Esophagus (tissue), 2 donors: ENCODE measurements around the gene FLT3. TPM values are rescaled to one million over a fixed set of nuclear protein-coding genes. Genes with fewer than 3 reads are reported as not detected.

Experiments
- H3K27ac ChIP-seq, 2 donors: one replicate each; pipeline ENCODE4 v1.5.1; 2013; ENCODE audit warnings: low read depth in 2 of 2, mild to moderate bottlenecking in 2 of 2, inconsistent platforms in 1 of 2, low read length in 1 of 2, moderate library complexity in 1 of 2
- H3K27me3 ChIP-seq, 2 donors: one replicate each; pipeline ENCODE4 v1.6.1; 2013; ENCODE audit warnings: low read length in 2 of 2, control low read depth in 1 of 2, mild to moderate bottlenecking in 1 of 2; ENCODE audit not compliant: insufficient read depth in 2 of 2, control insufficient read depth in 1 of 2
- H3K36me3 ChIP-seq, 2 donors: one replicate each; pipeline ENCODE4 v1.6.1; 2013; ENCODE audit warnings: low read length in 1 of 2; ENCODE audit not compliant: control insufficient read depth in 2 of 2, insufficient read depth in 2 of 2
- H3K4me1 ChIP-seq, 2 donors: one replicate each; pipeline ENCODE4 v1.6.1; 2013; ENCODE audit warnings: low read length in 1 of 2; ENCODE audit not compliant: control insufficient read depth in 2 of 2, insufficient read depth in 2 of 2
- H3K4me3 ChIP-seq, 2 donors: one replicate each; pipeline ENCODE4 v1.5.1; 2013; ENCODE audit warnings: low read length in 2 of 2, mild to moderate bottlenecking in 2 of 2, low read depth in 1 of 2, moderate library complexity in 1 of 2
- H3K9me3 ChIP-seq, 2 donors: one replicate each; pipeline ENCODE4 v1.6.1; 2013; ENCODE audit warnings: mild to moderate bottlenecking in 2 of 2, low read depth in 1 of 2, low read length in 1 of 2, moderate library complexity in 1 of 2; ENCODE audit not compliant: control insufficient read depth in 2 of 2, insufficient read depth in 1 of 2
- WGBS, 2 donors: extraction: QIAGEN DNeasy Blood & Tissue Kit; methylation state at CpG; one replicate each; pipeline ENCODE4 v1.1.7; 2013; 5-methylcytosine and 5-hydroxymethylcytosine counted together
- polyA plus RNA-seq, 2 donors: library from polyadenylated mRNA; stranded (reverse); fragments of 200-250 nt; gene quantifications; one replicate each; pipeline ENCODE4 v1.2.3, GENCODE V29; 2013
- donor health status: healthy with polysubstance abuse.
- donor health status: Bipolar disorder and iron deficiency.

Gene FLT3
- polyA plus RNA-seq, 2 donors = 0.08 to 0.19 TPM

DNA sequence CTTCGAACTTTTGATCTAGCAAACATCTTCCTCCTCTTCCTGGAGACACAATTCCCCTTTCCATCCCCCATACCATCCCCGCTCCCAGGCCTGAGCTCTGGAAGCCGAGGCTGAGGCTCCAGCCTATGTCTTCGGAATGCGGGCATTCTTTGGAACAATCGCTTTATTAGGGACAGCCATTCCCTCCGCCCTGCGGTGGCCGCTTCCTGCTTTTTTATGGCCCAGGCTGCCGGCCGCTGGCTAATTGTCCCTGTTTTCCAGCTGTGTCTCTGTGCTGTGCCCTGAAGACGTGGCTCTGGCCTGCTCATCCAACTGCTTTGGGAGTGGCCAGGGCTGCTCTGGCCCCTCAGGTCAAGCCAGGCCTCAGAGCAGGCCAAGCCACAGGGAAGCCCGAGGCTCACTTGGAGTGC is 129.1 kb downstream of the FLT3 start:
- Histone ChIP-seq H3K4me3 (no peak overlapping the region), H3K4me1 (peaks cover 7 to 8% of the 10 kb centered on the region in 2 donors), H3K9me3 (no peaks in the 10 kb centered on the region), H3K27ac (no peak overlapping the region), H3K36me3 (no peaks in the 10 kb centered on the region), H3K27me3 (peaks cover 12 to 38% of the 10 kb centered on the region in 2 donors)
- 44 to 48% methylated on average over 13 of the region's 13 CpGs for WGBS, 2 donors

DNA sequence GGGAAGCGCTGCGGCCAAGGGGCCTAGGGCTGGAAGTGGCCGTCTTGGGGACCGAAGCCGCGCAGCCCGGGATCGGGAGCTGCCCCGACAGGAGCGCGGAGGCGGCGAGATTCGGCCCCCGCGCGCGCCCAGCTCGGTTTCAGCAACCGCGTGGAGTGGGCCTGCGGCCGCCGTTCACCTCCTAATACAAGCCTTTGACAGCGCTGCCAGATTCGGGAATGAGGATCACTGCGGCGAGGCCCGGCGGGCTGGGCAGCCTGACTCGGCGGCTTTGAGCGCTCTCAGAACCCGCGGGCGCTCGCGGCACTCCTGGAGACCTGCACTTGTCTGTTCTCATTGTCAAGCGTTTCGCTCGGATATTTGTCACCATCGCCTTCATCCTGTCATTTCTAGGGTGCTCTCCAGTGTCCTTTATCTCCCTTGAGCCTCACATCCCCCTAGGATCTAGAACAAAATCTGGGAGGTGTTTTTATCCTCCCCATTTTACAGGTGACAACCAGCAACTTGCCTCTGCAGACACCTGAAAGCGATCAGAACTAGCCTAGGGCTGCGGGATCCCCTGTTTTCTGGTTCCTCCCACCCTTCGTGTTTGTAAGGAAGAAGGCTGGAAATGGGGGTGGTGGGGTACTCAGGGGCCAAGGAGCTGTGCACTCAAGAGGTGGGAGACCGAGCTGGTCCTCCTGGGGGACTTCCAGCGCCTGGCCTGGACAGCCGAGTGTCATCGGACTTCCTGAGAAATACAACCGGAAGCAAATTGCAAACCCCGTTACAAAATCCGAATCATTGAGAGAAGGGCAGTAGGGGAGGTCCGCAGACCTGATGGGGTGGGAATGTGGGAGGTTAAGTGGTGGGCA is 129.8 kb downstream of the FLT3 start:
- peaks cover 8 to 38% of the 10 kb centered on the region in 2 donors for H3K27me3 ChIP-seq
- H3K27ac ChIP-seq = no peak overlapping the region
- peaks cover 5 to 7% of the 10 kb centered on the region in 2 donors for H3K4me1 ChIP-seq
- H3K4me3 ChIP-seq = no peak overlapping the region
- WGBS, 2 donors = 11 to 15% methylated on average over 53 of the region's 53 CpGs
- no peaks in the 10 kb centered on the region for H3K9me3 ChIP-seq
- no peaks in the 10 kb centered on the region for H3K36me3 ChIP-seq

GRCh38 chr13:27969866-27970229 is 130.5 kb downstream of the FLT3 start:
- no peak overlapping the region for H3K27ac ChIP-seq
- H3K36me3 ChIP-seq = no peaks in the 10 kb centered on the region
- H3K27me3 ChIP-seq = peaks cover 7 to 41% of the 10 kb centered on the region in 2 donors
- H3K4me1 ChIP-seq = peaks cover 4 to 7% of the 10 kb centered on the region in 2 donors
- H3K4me3 ChIP-seq = no peak overlapping the region
- 23 to 25% methylated on average over 7 of the region's 7 CpGs for WGBS, 2 donors
- H3K9me3 ChIP-seq = no peaks in the 10 kb centered on the region

GRCh38 chr13:27969082-27969865 is 131.1 kb downstream of the FLT3 start, which contains the start of gene CDX2:
CDX2 (minus strand) TSS chr13:27969315; CDS start chr13:27969006, 309 bp downstream.
- WGBS, 2 donors = 5 to 7% methylated on average over 29 to 34 of the region's 34 CpGs
- Histone ChIP-seq H3K36me3 (no peaks in the 10 kb centered on the region), H3K4me1 (peaks cover 4 to 7% of the 10 kb centered on the region in 2 donors), H3K27me3 (peaks cover 4 to 43% of the 10 kb centered on the region in 2 donors), H3K4me3 (no peak within 1 kb of the TSS), H3K27ac (no peak within 1 kb of the TSS), H3K9me3 (no peaks in the 10 kb centered on the region)

GRCh38 chr13:27968316-27969081 is 131.9 kb downstream of the FLT3 start:
- H3K27me3 ChIP-seq = peaks cover 0 to 41% of the 10 kb centered on the region in 2 donors
- H3K4me3 ChIP-seq = no peak overlapping the region
- H3K36me3 ChIP-seq = no peaks in the 10 kb centered on the region
- 1 to 2% methylated on average over 78 to 86 of the region's 86 CpGs for WGBS, 2 donors
- H3K27ac ChIP-seq = no peak overlapping the region
- H3K4me1 ChIP-seq = peaks cover 4 to 7% of the 10 kb centered on the region in 2 donors
- no peaks in the 10 kb centered on the region for H3K9me3 ChIP-seq

DNA sequence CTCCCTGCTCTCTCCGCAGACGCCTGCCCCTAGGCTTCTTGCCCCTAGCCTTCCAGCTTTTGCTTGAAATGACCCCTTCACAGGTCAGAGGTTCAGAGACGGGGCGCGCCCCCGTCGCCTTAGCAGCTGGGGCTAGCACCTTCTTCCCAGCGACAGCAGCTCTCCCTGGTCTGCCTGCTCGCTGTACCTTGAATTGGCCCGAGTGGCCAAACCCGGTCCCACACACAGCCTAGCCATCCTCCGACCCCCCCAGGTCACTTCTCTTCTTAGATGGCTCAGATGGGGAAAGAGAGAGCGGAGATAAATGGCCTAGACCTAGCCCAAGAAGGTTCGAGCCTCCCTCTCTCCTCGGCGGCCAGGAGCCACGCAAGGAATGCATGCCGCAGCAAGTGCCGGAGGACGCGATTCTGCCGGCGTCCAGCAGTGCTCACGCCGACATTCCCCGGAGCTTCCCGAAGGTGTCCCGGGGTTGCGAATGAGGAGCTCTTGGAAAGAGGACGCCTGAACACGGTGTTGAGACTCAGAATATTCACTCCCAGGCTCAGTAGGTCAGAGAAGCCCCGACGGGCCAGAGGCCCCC is 132.6 kb downstream of the FLT3 start:
- WGBS, 2 donors = 5 to 7% methylated on average over 33 of the region's 33 CpGs
- H3K9me3 ChIP-seq = no peaks in the 10 kb centered on the region
- peaks cover 0 to 41% of the 10 kb centered on the region in 2 donors for H3K27me3 ChIP-seq
- H3K4me3 ChIP-seq = no peak overlapping the region
- H3K27ac ChIP-seq = no peak overlapping the region
- H3K36me3 ChIP-seq = no peaks in the 10 kb centered on the region
- peaks cover 4 to 7% of the 10 kb centered on the region in 2 donors for H3K4me1 ChIP-seq

- H3K27me3 ChIP-seq = peaks cover 0 to 41% of the 10 kb centered on the region in 2 donors
- H3K4me1 ChIP-seq = peaks cover 4 to 7% of the 10 kb centered on the region in 2 donors
- H3K27ac ChIP-seq = no peak overlapping the region
- H3K4me3 ChIP-seq = no peak overlapping the region
- H3K36me3 ChIP-seq = no peaks in the 10 kb centered on the region
- H3K9me3 ChIP-seq = no peaks in the 10 kb centered on the region
- 10 to 21% methylated on average over 18 of the region's 18 CpGs for WGBS, 2 donors
Measured at GRCh38 chr13:27967203-27967735, 133.1 kb downstream of the FLT3 start.

DNA sequence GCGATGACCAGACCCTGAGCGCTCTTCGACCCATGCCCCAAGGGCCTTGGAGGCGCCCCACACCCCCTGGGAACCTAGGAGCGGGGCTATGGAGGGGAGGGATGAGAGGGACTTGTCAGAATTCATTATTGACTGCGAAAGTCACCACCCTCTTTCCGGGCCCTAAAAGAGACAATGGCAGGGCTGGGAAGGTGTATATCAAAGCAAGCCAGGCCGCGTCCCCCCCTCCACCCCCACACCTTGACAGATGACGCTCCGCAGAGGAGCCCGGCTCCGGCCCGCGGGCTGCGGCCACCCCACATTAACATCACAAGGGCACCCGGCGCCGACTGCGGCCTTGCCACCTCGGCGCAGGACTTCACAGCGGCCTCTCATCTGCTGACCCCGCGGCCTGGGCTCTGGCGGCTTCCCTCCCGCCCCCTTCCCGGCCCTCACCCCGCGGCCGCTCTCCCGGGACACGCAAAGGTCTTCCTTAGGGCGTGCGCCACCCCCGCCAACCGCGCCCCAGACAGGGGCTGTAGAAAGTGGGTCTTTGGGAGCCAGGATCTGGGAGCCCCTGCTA is 133.7 kb downstream of the FLT3 start:
- Histone ChIP-seq H3K9me3 (no peaks in the 10 kb centered on the region), H3K36me3 (no peaks in the 10 kb centered on the region), H3K4me3 (no peak overlapping the region), H3K27me3 (peaks cover 0 to 41% of the 10 kb centered on the region in 2 donors), H3K4me1 (peaks cover 4 to 7% of the 10 kb centered on the region in 2 donors), H3K27ac (no peak overlapping the region)
- WGBS, 2 donors = 4 to 13% methylated on average over 31 to 38 of the region's 38 CpGs
